Sigmoid colon (tissue), 7 donors: ENCODE measurements around the gene ABHD8. TPM values are rescaled to one million over a fixed set of nuclear protein-coding genes. Genes with fewer than 3 reads are reported as not detected.

Experiments used
- DNase-seq: peaks from one replicate; pipeline ENCODE4 v3.0.0-alpha.2; 2019
- H3K27ac ChIP-seq, 4 donors: fragments of 200-600 bp; sonication (generic); one replicate each; pipeline ENCODE4 v1.5.1; 2016 to 2019; ENCODE audit warnings: mild to moderate bottlenecking in 1 of 4
- H3K27me3 ChIP-seq, 3 donors: fragments of 200-600 bp; sonication (generic); one replicate each; pipeline ENCODE4 v1.5.1; 2019; ENCODE audit warnings: mild to moderate bottlenecking in 1 of 3
- H3K36me3 ChIP-seq, 4 donors: fragments of 200-600 bp; sonication (generic); one replicate each; pipeline ENCODE4 v1.5.1; 2016 to 2019
- H3K4me1 ChIP-seq, 4 donors: fragments of 200-600 bp; sonication (generic); one replicate each; pipeline ENCODE4 v1.5.1; 2017 to 2019
- H3K4me3 ChIP-seq, 4 donors: fragments of 200-600 bp; sonication (generic); one replicate each; pipeline ENCODE4 v1.5.1; 2017 to 2019; ENCODE audit warnings: mild to moderate bottlenecking in 2 of 4, moderate library complexity in 1 of 4
- H3K9me3 ChIP-seq, 4 donors: fragments of 200-600 bp in 3 of 4; sonication (generic) in 3 of 4; one replicate each; pipeline versions ENCODE4 v1.5.1 to v1.6.1; 2013 to 2019
- EP300 ChIP-seq, 4 donors: sonication (generic); formaldehyde crosslinking; IDR thresholded peaks; one replicate each; pipeline ENCODE4 v1.6.1; 2017; ENCODE audit warnings: antibody characterized with exemption in 4 of 4
- POLR2A ChIP-seq, 2 donors: fragments of 450-650 bp; IDR thresholded peaks; one replicate each; pipeline ENCODE4 v1.6.1; 2016; ENCODE audit warnings: antibody characterized with exemption in 2 of 2, mild to moderate bottlenecking in 2 of 2, moderate library complexity in 2 of 2
- POLR2AphosphoS5 ChIP-seq, 4 donors: sonication (generic); formaldehyde crosslinking; IDR thresholded peaks; one replicate each; pipeline ENCODE4 v1.6.1; 2017; ENCODE audit warnings: antibody characterized with exemption in 4 of 4
- WGBS, 2 donors: extraction: QIAGEN DNeasy Blood & Tissue Kit; methylation state at CpG; one replicate each; pipeline ENCODE4 v1.1.7; 2013; 5-methylcytosine and 5-hydroxymethylcytosine counted together
- intact Hi-C: fragments of 100-400 bp; cut with DNase I; formaldehyde crosslinking; loops from one replicate; pipeline ENCODE4 v1.15.1; 2023
- polyA plus RNA-seq, 3 donors: library from polyadenylated mRNA; stranded (reverse); fragments of 200-250 nt; gene quantifications; one replicate each; pipeline ENCODE4 v1.2.3, GENCODE V29; 2013
- total RNA-seq, 4 donors: library from RNA; depleted of rRNA; stranded (reverse); fragments of >200 nt; gene quantifications; one replicate each; pipeline ENCODE4 v1.1.0, GENCODE V29; 2016
- TF ChIP-seq, protein P1 (sequence below), 4 experiments: fragments of 450-650 bp in 3 of 4; fragments of 200-600 bp in 1 of 4; IDR thresholded peaks; one replicate each; pipeline ENCODE4 v1.5.1; 2016 to 2019; ENCODE audit warnings: antibody characterized with exemption in 4 of 4, mild to moderate bottlenecking in 3 of 4, moderate library complexity in 2 of 4
- donor health status: healthy with polysubstance abuse.
- donor health status: Bipolar disorder and iron deficiency.
- donor health status: healthy.

The ABHD8 gene
- total and polyA plus RNA-seq, 7 donors, result 4.2 to 21.9 (median 15.5) TPM

GRCh38 chr19:17244618-17245534 is 58.3 kb downstream of the ABHD8 start:
- H3K4me1 ChIP-seq, result peaks cover 0 to 45% (median 34%) of the 10 kb centered on the region in 4 donors

DNA sequence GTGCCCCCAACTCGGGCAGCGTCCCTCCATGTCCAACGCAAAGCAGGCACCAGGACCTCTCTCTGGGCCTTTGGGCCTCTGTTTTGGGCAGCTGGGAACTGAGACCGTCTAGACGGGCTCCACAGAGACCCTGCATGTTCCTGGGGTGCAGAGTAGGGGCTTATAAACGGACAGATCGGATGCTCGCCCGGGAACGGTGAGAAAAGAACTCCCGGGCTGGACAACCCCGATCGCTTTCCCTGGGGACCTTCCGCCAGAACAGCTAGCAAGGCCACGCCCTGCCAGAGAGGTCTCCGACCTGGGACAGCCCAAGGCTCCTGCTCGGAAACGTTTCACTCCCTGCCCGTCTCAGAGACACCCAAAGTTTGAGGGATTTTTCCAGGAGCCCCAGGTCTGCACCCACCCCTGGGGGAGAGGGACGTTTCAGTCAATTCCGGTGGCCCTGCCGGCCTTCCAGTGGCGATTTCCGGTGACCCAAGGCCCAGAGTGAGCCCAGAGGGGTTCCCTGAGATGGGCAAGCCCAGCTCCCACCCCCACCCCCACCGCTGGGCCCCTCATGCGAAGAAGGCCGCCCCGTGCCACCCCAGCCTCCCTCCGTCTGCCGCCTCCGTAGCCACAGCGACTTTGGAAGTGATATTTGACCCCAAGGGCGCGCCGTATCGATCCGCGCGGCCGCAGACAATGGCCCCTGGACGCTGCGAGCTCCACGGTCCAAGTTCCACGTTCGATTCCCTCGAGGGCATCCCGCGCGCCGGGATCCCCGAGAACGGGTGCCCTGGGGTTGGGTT is 59.2 kb downstream of the ABHD8 start:
- no peaks in the 10 kb centered on the region for H3K9me3 ChIP-seq
- intact Hi-C loops, result loop anchor here (2.0 kb wide), 2 partner anchors 17 to 23 kb away; partner anchors contain the start of genes BABAM1 and OCEL1
- TF ChIP-seq POLR2AphosphoS5 (IDR thresholded peaks at IDR 0.05) (no peak), POLR2A (IDR thresholded peaks at IDR 0.05) (no peak)
- TF ChIP-seq, protein P1, sequence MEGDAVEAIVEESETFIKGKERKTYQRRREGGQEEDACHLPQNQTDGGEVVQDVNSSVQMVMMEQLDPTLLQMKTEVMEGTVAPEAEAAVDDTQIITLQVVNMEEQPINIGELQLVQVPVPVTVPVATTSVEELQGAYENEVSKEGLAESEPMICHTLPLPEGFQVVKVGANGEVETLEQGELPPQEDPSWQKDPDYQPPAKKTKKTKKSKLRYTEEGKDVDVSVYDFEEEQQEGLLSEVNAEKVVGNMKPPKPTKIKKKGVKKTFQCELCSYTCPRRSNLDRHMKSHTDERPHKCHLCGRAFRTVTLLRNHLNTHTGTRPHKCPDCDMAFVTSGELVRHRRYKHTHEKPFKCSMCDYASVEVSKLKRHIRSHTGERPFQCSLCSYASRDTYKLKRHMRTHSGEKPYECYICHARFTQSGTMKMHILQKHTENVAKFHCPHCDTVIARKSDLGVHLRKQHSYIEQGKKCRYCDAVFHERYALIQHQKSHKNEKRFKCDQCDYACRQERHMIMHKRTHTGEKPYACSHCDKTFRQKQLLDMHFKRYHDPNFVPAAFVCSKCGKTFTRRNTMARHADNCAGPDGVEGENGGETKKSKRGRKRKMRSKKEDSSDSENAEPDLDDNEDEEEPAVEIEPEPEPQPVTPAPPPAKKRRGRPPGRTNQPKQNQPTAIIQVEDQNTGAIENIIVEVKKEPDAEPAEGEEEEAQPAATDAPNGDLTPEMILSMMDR (IDR thresholded peaks at IDR 0.05), result no peak
- H3K4me3 ChIP-seq, result peak overlapping the region; percentile 62 to 95 (median 84)
- H3K36me3 ChIP-seq, result peaks cover 0 to 9% (median 2%) of the 10 kb centered on the region in 4 donors
- peaks cover 0 to 45% (median 34%) of the 10 kb centered on the region in 4 donors for H3K4me1 ChIP-seq
- H3K27me3 ChIP-seq, result no peaks in the 10 kb centered on the region
- no peak for DNase-seq
- peak overlapping the region; percentile 84 to 85 (median 84) for H3K27ac ChIP-seq
- WGBS, 2 donors, result 6 to 36% methylated on average over 52 of the region's 52 CpGs

More at GRCh38 chr19:17244618-17245534, 58.3 kb downstream of the ABHD8 start:
- no peak for DNase-seq
- peak overlapping the region; percentile 62 to 95 (median 84) for H3K4me3 ChIP-seq
- TF ChIP-seq EP300 (IDR thresholded peaks at IDR 0.05) (no peak), POLR2AphosphoS5 (IDR thresholded peaks at IDR 0.05) (no peak), POLR2A (IDR thresholded peaks at IDR 0.05) (no peak)
- TF ChIP-seq, protein P1 (IDR thresholded peaks at IDR 0.05), result no peak
- H3K27ac ChIP-seq, result peak overlapping the region; percentile 84 to 85 (median 84)
- no peaks in the 10 kb centered on the region for H3K27me3 ChIP-seq
- WGBS, 2 donors, result 1 to 2% methylated on average over 100 of the region's 100 CpGs
- intact Hi-C loops, result loop anchor here (2.0 to 5.0 kb wide), 4 partner anchors 18 to 62 kb away; partner anchors contain the start of genes ANKLE1, BABAM1, DDA1 and MRPL34
- peaks cover 0 to 7% (median 2%) of the 10 kb centered on the region in 4 donors for H3K36me3 ChIP-seq
- H3K9me3 ChIP-seq, result no peaks in the 10 kb centered on the region

- Histone ChIP-seq H3K4me1 (peaks cover 0 to 45% (median 34%) of the 10 kb centered on the region in 4 donors), H3K4me3 (peak overlapping the region; percentile 62 to 95 (median 84)), H3K9me3 (no peaks in the 10 kb centered on the region), H3K27me3 (no peaks in the 10 kb centered on the region), H3K36me3 (peaks cover 0 to 15% (median 4%) of the 10 kb centered on the region in 4 donors), H3K27ac (peak overlapping the region; percentile 84 to 85 (median 84))
- no peak for DNase-seq
- intact Hi-C loops, result no loop called here
- WGBS, 2 donors, result 24 to 59% methylated on average over 8 of the region's 8 CpGs
- no peak for TF ChIP-seq POLR2AphosphoS5 (IDR thresholded peaks at IDR 0.05)
- TF ChIP-seq, protein P1 (IDR thresholded peaks at IDR 0.05), result no peak
- no peak for TF ChIP-seq EP300 (IDR thresholded peaks at IDR 0.05)
- TF ChIP-seq POLR2A (IDR thresholded peaks at IDR 0.05), result no peak
These were observed 59.9 kb downstream of the ABHD8 start for GRCh38 chr19:17243211-17243829.

DNA sequence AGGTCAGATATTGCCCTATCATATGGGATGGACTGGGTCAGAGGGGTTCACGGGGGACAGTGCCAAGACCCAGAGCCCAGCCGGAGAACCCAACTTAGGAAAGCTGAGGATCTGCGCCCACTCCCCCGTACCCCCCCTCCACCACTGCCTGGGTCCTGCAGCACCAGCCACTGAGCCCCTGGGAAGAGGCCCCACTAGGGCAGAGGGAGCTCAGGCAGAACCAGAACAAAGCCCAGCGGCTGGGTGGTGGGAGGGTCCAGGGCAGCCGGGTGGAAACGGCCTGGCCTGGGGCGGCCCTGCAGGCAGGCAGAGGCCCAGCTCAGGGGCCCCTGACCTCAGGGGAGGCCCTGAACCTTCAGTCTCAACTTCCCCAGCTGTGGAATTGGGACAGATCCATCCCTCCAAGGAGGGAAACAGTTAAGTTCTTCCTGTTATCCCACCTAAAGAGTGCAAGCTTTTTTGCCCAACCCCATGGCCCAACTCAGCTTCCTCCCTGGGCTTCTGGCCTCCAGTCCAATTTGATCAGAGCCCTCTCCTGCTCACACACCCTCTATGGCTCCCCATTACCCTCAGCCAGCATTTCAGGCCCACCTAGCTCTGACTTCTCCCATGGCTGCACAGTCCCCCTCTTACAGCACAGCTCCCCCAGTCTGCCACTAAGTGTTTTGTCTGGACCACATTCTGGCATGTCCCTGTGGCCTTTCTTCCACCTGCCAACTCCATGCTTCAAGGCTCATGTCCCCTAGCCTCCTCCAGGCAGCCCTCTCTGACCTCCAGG is 60.6 kb downstream of the ABHD8 start:
- no peak for TF ChIP-seq POLR2A (IDR thresholded peaks at IDR 0.05)
- TF ChIP-seq EP300 (IDR thresholded peaks at IDR 0.05), result no peak
- no peak for TF ChIP-seq POLR2AphosphoS5 (IDR thresholded peaks at IDR 0.05)
- TF ChIP-seq, protein P1 (IDR thresholded peaks at IDR 0.05), result no peak
- peaks cover 0 to 45% (median 34%) of the 10 kb centered on the region in 4 donors for H3K4me1 ChIP-seq
- H3K27ac ChIP-seq, result peak overlapping the region; percentile 84 to 85 (median 84)
- H3K27me3 ChIP-seq, result no peaks in the 10 kb centered on the region
- WGBS, 2 donors, result 40 to 55% methylated on average over 8 of the region's 8 CpGs
- peak overlapping the region in 1 of 4 donors; percentile 76 for H3K4me3 ChIP-seq
- peaks cover 0 to 22% (median 9%) of the 10 kb centered on the region in 4 donors for H3K36me3 ChIP-seq
- no peaks in the 10 kb centered on the region for H3K9me3 ChIP-seq
- intact Hi-C loops, result no loop called here
- no peak for DNase-seq
